ENCODE measurements around the gene CHTF18. TPM values are rescaled to one million over a fixed set of nuclear protein-coding genes. Genes with fewer than 3 reads are reported as not detected.

Gene CHTF18
- total RNA-seq, 1 experiment from 2014 or later = 120 TPM

DNA sequence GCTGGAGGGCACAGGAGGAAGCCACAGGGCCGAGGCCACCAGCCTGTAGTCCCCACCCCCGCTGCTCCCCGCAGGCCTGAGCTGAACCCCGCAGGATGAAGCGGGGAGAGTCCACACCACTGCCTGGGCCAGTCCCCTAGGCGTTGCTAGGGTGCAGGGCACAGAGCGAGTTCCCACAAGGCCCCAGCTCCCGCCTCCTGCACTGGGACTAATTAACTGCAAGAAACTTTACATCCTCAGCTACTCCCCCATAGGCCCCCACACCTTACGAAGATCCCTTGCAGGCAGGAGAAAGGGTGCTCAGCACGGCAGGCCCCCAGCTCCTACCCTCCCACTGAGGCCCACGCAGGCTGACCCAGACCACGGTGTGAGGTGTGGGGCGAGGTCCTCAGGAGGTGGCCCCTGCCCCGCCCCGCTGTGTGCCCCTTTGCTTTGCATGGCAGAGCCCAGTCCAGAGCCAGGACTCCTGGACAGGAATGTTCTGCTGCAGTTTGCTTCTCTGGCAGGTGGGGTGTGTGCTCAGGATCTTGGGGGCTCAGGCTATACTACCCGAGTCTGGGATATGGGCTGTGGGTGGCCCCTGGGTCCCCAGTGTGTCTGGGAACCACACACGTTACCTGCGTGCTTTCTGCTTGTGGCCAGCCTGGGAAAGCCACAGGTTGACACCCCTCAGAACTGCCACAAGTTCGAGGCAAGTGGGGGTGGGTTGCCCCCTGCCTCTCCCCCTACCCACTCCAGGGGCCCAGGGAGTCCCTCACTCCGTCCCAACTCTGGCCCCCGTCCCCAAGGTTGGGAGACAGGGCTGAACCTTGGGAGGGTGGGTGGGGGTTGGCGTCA lies 10.9 kb downstream of the CHTF18 start:
- Mint-ChIP-seq H3K4me1 (no peaks in the 10 kb centered on the region), H3K27ac (no peak overlapping the region), H3K27me3 (ENCODE audit: low read depth) (peaks cover 49% of the 10 kb centered on the region), H3K36me3 (ENCODE audit: insufficient read depth in 1 of 3, low read depth in 3 of 3) (peaks cover 13 to 26% (median 21%) of the 10 kb centered on the region in 3 experiments; a peak in 6 of 7 replicates), H3K9me3 (peaks cover 0 to 3% of the 10 kb centered on the region in 2 experiments; a peak in 1 of 5 replicates), H3K4me3 (no peak overlapping the region; a peak in 1 of 5 replicates)
- H2BK15ac ChIP-seq (ENCODE audit: low read depth, low read length) = no peak overlapping the region
- no peak overlapping the region for H3K9ac ChIP-seq (ENCODE audit: extremely low read depth, insufficient read length, low read length)
- no peak overlapping the region for H2BK5ac ChIP-seq (ENCODE audit: insufficient read length, low read length)
- H3K79me2 ChIP-seq (ENCODE audit: insufficient read depth, low read length) = no peaks in the 10 kb centered on the region
- no peak overlapping the region for H4K91ac ChIP-seq (ENCODE audit: insufficient read length, low read depth, low read length)
- H2BK12ac ChIP-seq (ENCODE audit: insufficient read length, low read depth, low read length) = no peak overlapping the region
- peaks cover 4% of the 10 kb centered on the region for H3K23me2 ChIP-seq (ENCODE audit: insufficient read length, low read depth, low read length, poor library complexity, severe bottlenecking)
- no peak overlapping the region for H3K18ac ChIP-seq (ENCODE audit: insufficient read length, low read depth, low read length)
- H3K27me3 ChIP-seq (ENCODE audit: insufficient read depth, low read length) = no peaks in the 10 kb centered on the region; the same call in 1 of the 2 replicates
- H3K27ac ChIP-seq (ENCODE audit: insufficient read length, low read depth, low read length) = no peak overlapping the region
- no peak overlapping the region for H2BK20ac ChIP-seq (ENCODE audit: low read depth, low read length, poor library complexity, severe bottlenecking)
- no peak overlapping the region for H3T11ph ChIP-seq (ENCODE audit: low read length)
- DNase-seq = no peak
- no peak overlapping the region for H3K4me2 ChIP-seq (ENCODE audit: insufficient read depth, insufficient read length, low read length)
- H2AFZ ChIP-seq (ENCODE audit: low read length) = no peak overlapping the region
- H2BK120ac ChIP-seq (ENCODE audit: low read depth, low read length, poor library complexity, severe bottlenecking) = no peak overlapping the region
- H3K79me1 ChIP-seq (ENCODE audit: insufficient read depth, low read depth, low read length, poor library complexity, severe bottlenecking) = no peaks in the 10 kb centered on the region
- no peak overlapping the region for H3K4ac ChIP-seq (ENCODE audit: low read depth, low read length)
- H3K23ac ChIP-seq (ENCODE audit: insufficient read length, low read depth, low read length) = no peak overlapping the region
- TF ChIP-seq, protein P1, sequence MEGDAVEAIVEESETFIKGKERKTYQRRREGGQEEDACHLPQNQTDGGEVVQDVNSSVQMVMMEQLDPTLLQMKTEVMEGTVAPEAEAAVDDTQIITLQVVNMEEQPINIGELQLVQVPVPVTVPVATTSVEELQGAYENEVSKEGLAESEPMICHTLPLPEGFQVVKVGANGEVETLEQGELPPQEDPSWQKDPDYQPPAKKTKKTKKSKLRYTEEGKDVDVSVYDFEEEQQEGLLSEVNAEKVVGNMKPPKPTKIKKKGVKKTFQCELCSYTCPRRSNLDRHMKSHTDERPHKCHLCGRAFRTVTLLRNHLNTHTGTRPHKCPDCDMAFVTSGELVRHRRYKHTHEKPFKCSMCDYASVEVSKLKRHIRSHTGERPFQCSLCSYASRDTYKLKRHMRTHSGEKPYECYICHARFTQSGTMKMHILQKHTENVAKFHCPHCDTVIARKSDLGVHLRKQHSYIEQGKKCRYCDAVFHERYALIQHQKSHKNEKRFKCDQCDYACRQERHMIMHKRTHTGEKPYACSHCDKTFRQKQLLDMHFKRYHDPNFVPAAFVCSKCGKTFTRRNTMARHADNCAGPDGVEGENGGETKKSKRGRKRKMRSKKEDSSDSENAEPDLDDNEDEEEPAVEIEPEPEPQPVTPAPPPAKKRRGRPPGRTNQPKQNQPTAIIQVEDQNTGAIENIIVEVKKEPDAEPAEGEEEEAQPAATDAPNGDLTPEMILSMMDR (conservative IDR thresholded peaks at IDR 0.05) = no peak
- no peak overlapping the region for H4K8ac ChIP-seq (replicated peaks; ENCODE audit: insufficient read length, low read depth, low read length)
- H4K5ac ChIP-seq (ENCODE audit: insufficient read length, low read depth, low read length) = no peak overlapping the region
- no peaks in the 10 kb centered on the region for H3K9me3 ChIP-seq (ENCODE audit: control insufficient read depth, low read depth, low read length)
- no peaks in the 10 kb centered on the region for H3K4me1 ChIP-seq (ENCODE audit: insufficient read depth, low read length)
- no peak overlapping the region for H3K14ac ChIP-seq (ENCODE audit: insufficient read depth, low read length)
- H2AK5ac ChIP-seq (ENCODE audit: insufficient read length, low read length) = no peak overlapping the region
- no peak overlapping the region for H3K56ac ChIP-seq (ENCODE audit: insufficient read length, low read depth, low read length)
- no CpG with 5 or more reads among the region's 22 CpGs for WGBS (ENCODE audit: extremely low coverage, insufficient read length, low lambda C conversion rate)
- no peaks in the 10 kb centered on the region for H4K20me1 ChIP-seq (ENCODE audit: control insufficient read depth, insufficient read depth, insufficient read length)
